ENCODE measurements around the gene RALGDS. TPM values are rescaled to one million over a fixed set of nuclear protein-coding genes. Genes with fewer than 3 reads are reported as not detected.
"Not testable (repeated sequence)": the region's sequence is repeated elsewhere in the genome, so short reads cannot be mapped to it uniquely, and the experiment has no call there.

RALGDS gene
- polyA plus RNA-seq, 2 donors, result 47.8 to 67.9 TPM

- Histone ChIP-seq H3K36me3 (ENCODE audit: control insufficient read depth in 2 of 2, insufficient read depth in 2 of 2, low read length in 1 of 2) (peaks cover 44 to 78% of the 10 kb centered on the region in 2 donors), H3K27me3 (ENCODE audit: control insufficient read depth in 1 of 2, insufficient read depth in 2 of 2, low read length in 2 of 2) (no peaks in the 10 kb centered on the region), H3K4me3 (ENCODE audit: low read depth in 1 of 2, low read length in 2 of 2) (no peak overlapping the region), H3K9me3 (ENCODE audit: control insufficient read depth in 2 of 2, insufficient read depth in 1 of 2, low read depth in 1 of 2, low read length in 1 of 2) (peaks cover 0 to 10% of the 10 kb centered on the region in 2 donors), H3K4me1 (ENCODE audit: control insufficient read depth in 2 of 2, insufficient read depth in 2 of 2, low read length in 1 of 2) (no peaks in the 10 kb centered on the region), H3K27ac (ENCODE audit: low read depth in 2 of 2, low read length in 1 of 2) (no peak overlapping the region)
- 95 to 96% methylated on average over 32 of the region's 32 CpGs for WGBS, 2 donors
Measured at GRCh38 chr9:133101356-133102189, 19.5 kb downstream of the RALGDS start.

GRCh38 chr9:133100506-133101355, 20.3 kb downstream of the RALGDS start:
- H3K27ac ChIP-seq (ENCODE audit: low read depth in 2 of 2, low read length in 1 of 2), result no peak overlapping the region
- 87 to 92% methylated on average over 13 of the region's 13 CpGs for WGBS, 2 donors
- no peaks in the 10 kb centered on the region for H3K4me1 ChIP-seq (ENCODE audit: control insufficient read depth in 2 of 2, insufficient read depth in 2 of 2, low read length in 1 of 2)
- H3K27me3 ChIP-seq (ENCODE audit: control insufficient read depth in 1 of 2, insufficient read depth in 2 of 2, low read length in 2 of 2), result no peaks in the 10 kb centered on the region
- peaks cover 39 to 71% of the 10 kb centered on the region in 2 donors for H3K36me3 ChIP-seq (ENCODE audit: control insufficient read depth in 2 of 2, insufficient read depth in 2 of 2, low read length in 1 of 2)
- peaks cover 0 to 10% of the 10 kb centered on the region in 2 donors for H3K9me3 ChIP-seq (ENCODE audit: control insufficient read depth in 2 of 2, insufficient read depth in 1 of 2, low read depth in 1 of 2, low read length in 1 of 2)
- H3K4me3 ChIP-seq (ENCODE audit: low read depth in 1 of 2, low read length in 2 of 2), result no peak overlapping the region

- H3K4me3 ChIP-seq (ENCODE audit: low read depth in 1 of 2, low read length in 2 of 2), result no peak overlapping the region
- H3K4me1 ChIP-seq (ENCODE audit: control insufficient read depth in 2 of 2, insufficient read depth in 2 of 2, low read length in 1 of 2), result no peaks in the 10 kb centered on the region
- peaks cover 0 to 10% of the 10 kb centered on the region in 2 donors for H3K9me3 ChIP-seq (ENCODE audit: control insufficient read depth in 2 of 2, insufficient read depth in 1 of 2, low read depth in 1 of 2, low read length in 1 of 2)
- WGBS, 2 donors, result 96 to 97% methylated on average over 12 of the region's 12 CpGs
- H3K27ac ChIP-seq (ENCODE audit: low read depth in 2 of 2, low read length in 1 of 2), result no peak overlapping the region
- no peaks in the 10 kb centered on the region for H3K27me3 ChIP-seq (ENCODE audit: control insufficient read depth in 1 of 2, insufficient read depth in 2 of 2, low read length in 2 of 2)
- H3K36me3 ChIP-seq (ENCODE audit: control insufficient read depth in 2 of 2, insufficient read depth in 2 of 2, low read length in 1 of 2), result peaks cover 39 to 65% of the 10 kb centered on the region in 2 donors
Measured at GRCh38 chr9:133099726-133100505, 21.1 kb downstream of the RALGDS start.

DNA sequence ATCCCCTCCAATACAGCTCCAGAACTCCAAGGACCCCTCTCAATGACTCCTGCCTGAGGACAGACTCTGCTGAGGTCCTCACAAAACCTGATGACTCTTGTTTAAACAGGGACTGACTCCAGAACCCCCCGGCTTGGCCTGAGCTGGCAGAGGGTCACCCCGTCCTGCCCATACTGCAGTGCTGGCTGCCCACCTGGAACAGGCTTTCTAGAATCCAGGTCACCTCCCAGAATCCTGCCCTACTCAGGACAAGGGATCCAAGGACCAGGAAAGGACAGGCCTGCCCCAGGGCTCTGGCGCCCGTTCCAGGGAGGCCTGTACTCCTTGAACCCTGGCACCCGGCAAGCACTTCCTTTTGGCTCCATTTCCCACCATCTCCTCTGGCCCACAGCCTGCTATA, 22.2 kb downstream of the RALGDS start:
- H3K27me3 ChIP-seq (ENCODE audit: control insufficient read depth in 1 of 2, insufficient read depth in 2 of 2, low read length in 2 of 2), result no peaks in the 10 kb centered on the region
- no peak overlapping the region for H3K4me3 ChIP-seq (ENCODE audit: low read depth in 1 of 2, low read length in 2 of 2)
- WGBS, 2 donors, result 90 to 94% methylated on average over 5 of the region's 5 CpGs
- peaks cover 39 to 59% of the 10 kb centered on the region in 2 donors for H3K36me3 ChIP-seq (ENCODE audit: control insufficient read depth in 2 of 2, insufficient read depth in 2 of 2, low read length in 1 of 2)
- peaks cover 0 to 10% of the 10 kb centered on the region in 2 donors for H3K9me3 ChIP-seq (ENCODE audit: control insufficient read depth in 2 of 2, insufficient read depth in 1 of 2, low read depth in 1 of 2, low read length in 1 of 2)
- H3K4me1 ChIP-seq (ENCODE audit: control insufficient read depth in 2 of 2, insufficient read depth in 2 of 2, low read length in 1 of 2), result no peaks in the 10 kb centered on the region
- no peak overlapping the region for H3K27ac ChIP-seq (ENCODE audit: low read depth in 2 of 2, low read length in 1 of 2)

- Histone ChIP-seq H3K4me1 (ENCODE audit: control insufficient read depth in 2 of 2, insufficient read depth in 2 of 2, low read length in 1 of 2) (no peaks in the 10 kb centered on the region), H3K36me3 (ENCODE audit: control insufficient read depth in 2 of 2, insufficient read depth in 2 of 2, low read length in 1 of 2) (peaks cover 39 to 55% of the 10 kb centered on the region in 2 donors), H3K27ac (ENCODE audit: low read depth in 2 of 2, low read length in 1 of 2) (no peak overlapping the region), H3K27me3 (ENCODE audit: control insufficient read depth in 1 of 2, insufficient read depth in 2 of 2, low read length in 2 of 2) (no peaks in the 10 kb centered on the region), H3K4me3 (ENCODE audit: low read depth in 1 of 2, low read length in 2 of 2) (no peak overlapping the region), H3K9me3 (ENCODE audit: control insufficient read depth in 2 of 2, insufficient read depth in 1 of 2, low read depth in 1 of 2, low read length in 1 of 2) (peaks cover 0 to 10% of the 10 kb centered on the region in 2 donors)
- WGBS, 2 donors, result 89 to 90% methylated on average over 16 of the region's 16 CpGs
Measured at GRCh38 chr9:133098104-133098754, 22.8 kb downstream of the RALGDS start.

GRCh38 chr9:133094842-133095393, 26.1 kb downstream of the RALGDS start:
- Histone ChIP-seq H3K9me3 (ENCODE audit: control insufficient read depth in 2 of 2, insufficient read depth in 1 of 2, low read depth in 1 of 2, low read length in 1 of 2) (peaks cover 0 to 10% of the 10 kb centered on the region in 2 donors), H3K4me1 (ENCODE audit: control insufficient read depth in 2 of 2, insufficient read depth in 2 of 2, low read length in 1 of 2) (no peaks in the 10 kb centered on the region), H3K4me3 (ENCODE audit: low read depth in 1 of 2, low read length in 2 of 2) (no peak overlapping the region), H3K36me3 (ENCODE audit: control insufficient read depth in 2 of 2, insufficient read depth in 2 of 2, low read length in 1 of 2) (peaks cover 17 to 27% of the 10 kb centered on the region in 2 donors), H3K27ac (ENCODE audit: low read depth in 2 of 2, low read length in 1 of 2) (no peak overlapping the region), H3K27me3 (ENCODE audit: control insufficient read depth in 1 of 2, insufficient read depth in 2 of 2, low read length in 2 of 2) (no peaks in the 10 kb centered on the region)
- WGBS, 2 donors, result 96 to 99% methylated on average over 3 of the region's 3 CpGs

DNA sequence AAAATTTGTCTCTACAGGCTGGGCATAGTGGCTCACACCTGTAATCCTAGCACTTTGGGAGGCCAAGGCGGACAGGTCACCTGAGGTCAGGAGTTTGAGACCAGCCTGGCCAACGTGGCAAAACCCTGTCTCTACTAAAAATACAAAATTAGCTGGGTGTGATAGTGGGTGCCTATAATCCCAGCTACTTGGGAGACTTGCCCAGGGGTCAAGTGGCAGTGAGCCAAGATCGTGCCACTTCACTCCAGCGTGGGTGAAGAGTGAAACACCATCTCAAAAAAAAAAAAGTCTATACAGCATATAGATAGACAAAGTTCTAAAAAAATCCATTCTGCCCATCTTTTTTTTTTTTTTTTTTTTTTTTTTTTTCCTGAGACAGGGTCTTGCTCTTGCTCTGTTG, 26.7 kb downstream of the RALGDS start:
- not testable (repeated sequence) for H3K27ac ChIP-seq (ENCODE audit: low read depth in 2 of 2, low read length in 1 of 2); H3K27me3 ChIP-seq (ENCODE audit: control insufficient read depth in 1 of 2, insufficient read depth in 2 of 2, low read length in 2 of 2); H3K9me3 ChIP-seq (ENCODE audit: control insufficient read depth in 2 of 2, insufficient read depth in 1 of 2, low read depth in 1 of 2, low read length in 1 of 2); H3K4me1 ChIP-seq (ENCODE audit: control insufficient read depth in 2 of 2, insufficient read depth in 2 of 2, low read length in 1 of 2); H3K4me3 ChIP-seq (ENCODE audit: low read depth in 1 of 2, low read length in 2 of 2)
- peaks cover 14 to 22% of the 10 kb centered on the region in 2 donors for H3K36me3 ChIP-seq (ENCODE audit: control insufficient read depth in 2 of 2, insufficient read depth in 2 of 2, low read length in 1 of 2)
- WGBS, 2 donors, result 64 to 68% methylated on average over 4 of the region's 4 CpGs

DNA sequence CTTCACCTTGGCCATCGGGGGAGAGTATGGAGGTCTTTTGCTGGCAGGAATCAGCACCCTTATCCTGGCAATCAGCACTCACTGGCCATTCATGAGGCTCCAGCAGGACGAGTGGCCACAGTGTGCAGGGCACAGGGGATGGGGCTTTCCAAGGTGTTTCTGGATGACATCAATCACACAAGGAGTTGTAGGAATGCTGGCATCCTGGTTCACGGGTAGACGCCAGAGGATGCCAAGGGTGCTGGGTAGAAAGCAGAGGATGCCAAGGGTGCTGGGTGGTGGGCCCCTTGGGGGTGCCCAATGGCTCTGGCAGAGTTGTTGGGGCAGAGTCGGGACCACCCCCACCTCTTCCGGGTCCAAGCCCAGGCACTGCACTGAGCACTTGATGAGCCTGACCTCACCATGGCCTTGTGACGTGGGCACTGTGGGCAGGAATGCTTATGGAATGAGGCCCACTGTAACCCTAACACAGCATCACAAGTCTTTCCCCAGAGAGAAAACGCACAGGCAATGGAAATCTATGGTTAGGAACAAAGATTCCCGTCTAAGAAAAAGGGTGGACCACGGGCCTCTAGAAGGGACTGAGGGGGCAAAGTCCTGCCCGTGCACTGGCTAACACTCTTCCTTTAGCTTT, 30.2 kb downstream of the RALGDS start:
- H3K27ac ChIP-seq (ENCODE audit: low read depth in 2 of 2, low read length in 1 of 2), result no peak overlapping the region
- H3K27me3 ChIP-seq (ENCODE audit: control insufficient read depth in 1 of 2, insufficient read depth in 2 of 2, low read length in 2 of 2), result no peaks in the 10 kb centered on the region
- no peaks in the 10 kb centered on the region for H3K9me3 ChIP-seq (ENCODE audit: control insufficient read depth in 2 of 2, insufficient read depth in 1 of 2, low read depth in 1 of 2, low read length in 1 of 2)
- no peaks in the 10 kb centered on the region for H3K4me1 ChIP-seq (ENCODE audit: control insufficient read depth in 2 of 2, insufficient read depth in 2 of 2, low read length in 1 of 2)
- no peak overlapping the region for H3K4me3 ChIP-seq (ENCODE audit: low read depth in 1 of 2, low read length in 2 of 2)
- 73 to 75% methylated on average over 11 of the region's 11 CpGs for WGBS, 2 donors
- H3K36me3 ChIP-seq (ENCODE audit: control insufficient read depth in 2 of 2, insufficient read depth in 2 of 2, low read length in 1 of 2), result no peaks in the 10 kb centered on the region
